ENCODE results near the gene TRAPPC12.
A peak's percentile ranks its signal among the peaks of the same experiment; 100 is the strongest.

Gene TRAPPC12

DNA sequence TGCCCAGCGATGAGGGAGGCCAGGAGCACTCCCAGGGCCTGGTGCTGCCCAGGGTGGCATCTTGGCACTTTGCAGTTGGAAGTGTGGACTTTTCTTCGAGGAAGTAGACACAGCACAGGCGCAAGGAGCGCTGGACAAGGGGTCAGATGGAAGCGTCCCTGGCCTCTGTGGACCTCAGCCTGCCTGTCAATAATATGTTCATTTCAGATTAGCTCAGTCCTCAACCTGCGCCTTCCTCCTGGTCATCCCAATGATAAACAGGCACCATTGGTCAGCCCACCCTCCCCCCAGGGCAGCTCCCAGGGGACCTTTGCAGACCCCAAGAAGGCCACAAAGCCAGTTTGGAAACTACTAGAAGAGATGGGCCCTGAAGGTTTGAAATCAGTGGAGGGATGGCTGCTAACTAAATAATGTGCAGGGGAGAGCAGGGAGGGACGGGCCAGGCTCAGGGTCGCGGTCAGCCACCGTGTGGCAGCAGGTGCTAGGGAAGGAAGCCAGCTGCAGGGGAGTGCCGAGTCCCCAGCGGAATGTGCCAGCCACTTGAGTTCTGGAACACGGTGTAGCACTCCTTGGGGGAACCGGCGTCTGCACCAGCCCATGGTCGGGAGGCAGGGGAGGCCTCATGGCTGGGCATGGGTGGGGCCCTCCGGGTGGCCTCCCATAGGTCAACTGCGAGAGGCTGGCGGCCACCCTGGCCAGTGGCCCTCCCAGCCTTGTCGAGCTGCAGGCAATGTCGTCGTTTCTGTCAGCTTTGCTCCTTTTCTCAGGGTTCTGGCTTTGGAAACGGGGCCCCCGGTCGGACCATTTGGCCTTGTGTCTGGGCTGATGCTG is 79.9 kb downstream of the TRAPPC12 start:
- H3K27me3 ChIP-seq (ENCODE audit: control insufficient read depth in 1 of 2, insufficient read depth in 2 of 2, low read length in 2 of 2), result no peaks in the 10 kb centered on the region
- H3K9ac ChIP-seq (ENCODE audit: low read depth in 1 of 2, low read length in 2 of 2), result no peak overlapping the region
- H3K4me1 ChIP-seq (ENCODE audit: control insufficient read depth in 1 of 2, insufficient read depth in 2 of 2, low read length in 2 of 2), result peaks cover 0 to 11% of the 10 kb centered on the region in 2 donors
- no peak overlapping the region for H3K4me3 ChIP-seq (ENCODE audit: low read depth in 1 of 2, low read length in 2 of 2)
- H3K27ac ChIP-seq (ENCODE audit: low read depth, low read length), result no peak overlapping the region
- H3K36me3 ChIP-seq (ENCODE audit: control insufficient read depth in 1 of 2, insufficient read depth in 2 of 2, low read length in 2 of 2), result peaks cover 12 to 57% of the 10 kb centered on the region in 2 donors
- no peaks in the 10 kb centered on the region for H3K9me3 ChIP-seq (ENCODE audit: control insufficient read depth in 1 of 2, low read length in 2 of 2)

GRCh38 chr2:3460156-3460555 is 80.7 kb downstream of the TRAPPC12 start:
- Histone ChIP-seq H3K9me3 (ENCODE audit: control insufficient read depth in 1 of 2, low read length in 2 of 2) (no peaks in the 10 kb centered on the region), H3K4me3 (ENCODE audit: low read depth in 1 of 2, low read length in 2 of 2) (no peak overlapping the region), H3K9ac (ENCODE audit: low read depth in 1 of 2, low read length in 2 of 2) (no peak overlapping the region), H3K4me1 (ENCODE audit: control insufficient read depth in 1 of 2, insufficient read depth in 2 of 2, low read length in 2 of 2) (peaks cover 0 to 11% of the 10 kb centered on the region in 2 donors), H3K36me3 (ENCODE audit: control insufficient read depth in 1 of 2, insufficient read depth in 2 of 2, low read length in 2 of 2) (peaks cover 19 to 59% of the 10 kb centered on the region in 2 donors), H3K27me3 (ENCODE audit: control insufficient read depth in 1 of 2, insufficient read depth in 2 of 2, low read length in 2 of 2) (no peaks in the 10 kb centered on the region), H3K27ac (ENCODE audit: low read depth, low read length) (no peak overlapping the region)

DNA sequence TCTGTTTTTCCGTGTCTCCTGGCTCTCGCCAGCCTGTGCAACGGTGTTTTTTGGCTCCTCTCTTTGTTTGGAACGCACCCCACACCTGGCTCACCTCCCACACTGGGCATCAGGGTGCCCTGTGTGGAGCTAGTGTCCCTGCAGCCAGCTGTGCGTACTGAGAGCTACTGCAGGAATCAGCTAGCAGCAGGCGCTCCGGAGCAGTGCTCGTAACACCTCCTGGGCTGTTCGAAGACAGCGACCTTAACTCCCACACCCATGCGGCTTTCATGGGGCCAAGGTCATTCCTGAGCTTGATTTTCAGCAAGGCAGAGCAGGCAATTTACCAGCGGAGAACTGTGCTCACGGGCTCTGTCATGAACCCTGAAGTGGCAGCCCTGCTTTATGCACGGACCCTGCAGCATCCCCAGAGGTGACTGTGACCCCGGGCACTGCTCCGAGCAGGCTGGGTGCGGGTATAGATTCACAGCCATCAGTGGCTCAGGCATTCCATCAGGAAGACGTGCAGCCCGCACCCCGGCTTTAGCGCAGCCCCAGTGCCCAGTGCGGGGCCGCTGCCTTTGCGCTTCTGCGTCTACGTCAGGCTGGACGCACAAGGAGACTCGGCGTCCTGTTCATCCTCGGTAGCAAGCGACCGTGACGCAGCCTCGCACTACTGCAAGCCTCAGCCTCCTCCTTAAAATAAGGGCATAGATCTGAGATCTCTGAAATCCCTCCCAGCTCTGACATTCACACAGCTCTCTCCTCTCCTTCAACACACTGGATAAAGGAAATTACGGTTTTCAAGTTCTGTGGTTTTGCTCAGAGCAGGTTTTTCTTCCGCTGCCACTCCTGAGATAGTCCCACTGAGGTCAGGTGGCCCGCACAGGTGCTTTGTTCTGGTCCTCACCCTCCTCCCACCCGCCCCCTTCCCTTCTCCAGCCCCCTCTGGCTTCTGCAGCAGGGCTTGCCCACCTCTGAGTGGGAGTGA is 81.6 kb downstream of the TRAPPC12 start:
- no peak overlapping the region for H3K4me3 ChIP-seq (ENCODE audit: low read depth in 1 of 2, low read length in 2 of 2)
- no peaks in the 10 kb centered on the region for H3K27me3 ChIP-seq (ENCODE audit: control insufficient read depth in 1 of 2, insufficient read depth in 2 of 2, low read length in 2 of 2)
- H3K36me3 ChIP-seq (ENCODE audit: control insufficient read depth in 1 of 2, insufficient read depth in 2 of 2, low read length in 2 of 2), result peaks cover 22 to 65% of the 10 kb centered on the region in 2 donors
- H3K9ac ChIP-seq (ENCODE audit: low read depth in 1 of 2, low read length in 2 of 2), result no peak overlapping the region
- peak overlapping the region; percentile 64 for H3K27ac ChIP-seq (ENCODE audit: low read depth, low read length)
- no peaks in the 10 kb centered on the region for H3K9me3 ChIP-seq (ENCODE audit: control insufficient read depth in 1 of 2, low read length in 2 of 2)
- H3K4me1 ChIP-seq (ENCODE audit: control insufficient read depth in 1 of 2, insufficient read depth in 2 of 2, low read length in 2 of 2), result peaks cover 0 to 11% of the 10 kb centered on the region in 2 donors

- Histone ChIP-seq H3K4me3 (ENCODE audit: low read depth in 1 of 2, low read length in 2 of 2) (no peak overlapping the region), H3K27ac (ENCODE audit: low read depth, low read length) (peak overlapping the region; percentile 64), H3K9ac (ENCODE audit: low read depth in 1 of 2, low read length in 2 of 2) (no peak overlapping the region), H3K4me1 (ENCODE audit: control insufficient read depth in 1 of 2, insufficient read depth in 2 of 2, low read length in 2 of 2) (peaks cover 0 to 11% of the 10 kb centered on the region in 2 donors), H3K36me3 (ENCODE audit: control insufficient read depth in 1 of 2, insufficient read depth in 2 of 2, low read length in 2 of 2) (peaks cover 31 to 65% of the 10 kb centered on the region in 2 donors), H3K9me3 (ENCODE audit: control insufficient read depth in 1 of 2, low read length in 2 of 2) (no peaks in the 10 kb centered on the region), H3K27me3 (ENCODE audit: control insufficient read depth in 1 of 2, insufficient read depth in 2 of 2, low read length in 2 of 2) (no peaks in the 10 kb centered on the region)
Measured at GRCh38 chr2:3461801-3462492, 82.5 kb downstream of the TRAPPC12 start.

- H3K27ac ChIP-seq (ENCODE audit: low read depth, low read length), result no peak overlapping the region
- no peaks in the 10 kb centered on the region for H3K9me3 ChIP-seq (ENCODE audit: control insufficient read depth in 1 of 2, low read length in 2 of 2)
- H3K36me3 ChIP-seq (ENCODE audit: control insufficient read depth in 1 of 2, insufficient read depth in 2 of 2, low read length in 2 of 2), result peaks cover 37 to 66% of the 10 kb centered on the region in 2 donors
Measured at GRCh38 chr2:3462493-3463104, 83.1 kb downstream of the TRAPPC12 start.

GRCh38 chr2:3463186-3463835 is 83.8 kb downstream of the TRAPPC12 start:
- Histone ChIP-seq H3K4me3 (ENCODE audit: low read depth in 1 of 2, low read length in 2 of 2) (no peak overlapping the region), H3K27me3 (ENCODE audit: control insufficient read depth in 1 of 2, insufficient read depth in 2 of 2, low read length in 2 of 2) (no peaks in the 10 kb centered on the region), H3K9me3 (ENCODE audit: control insufficient read depth in 1 of 2, low read length in 2 of 2) (no peaks in the 10 kb centered on the region), H3K4me1 (ENCODE audit: control insufficient read depth in 1 of 2, insufficient read depth in 2 of 2, low read length in 2 of 2) (peaks cover 0 to 11% of the 10 kb centered on the region in 2 donors), H3K36me3 (ENCODE audit: control insufficient read depth in 1 of 2, insufficient read depth in 2 of 2, low read length in 2 of 2) (peaks cover 42 to 66% of the 10 kb centered on the region in 2 donors), H3K27ac (ENCODE audit: low read depth, low read length) (no peak overlapping the region), H3K9ac (ENCODE audit: low read depth in 1 of 2, low read length in 2 of 2) (no peak overlapping the region)

More at GRCh38 chr2:3462493-3463104, 83.1 kb downstream of the TRAPPC12 start:
- Histone ChIP-seq H3K9ac (ENCODE audit: low read depth in 1 of 2, low read length in 2 of 2) (no peak overlapping the region), H3K4me3 (ENCODE audit: low read depth in 1 of 2, low read length in 2 of 2) (no peak overlapping the region), H3K27me3 (ENCODE audit: control insufficient read depth in 1 of 2, insufficient read depth in 2 of 2, low read length in 2 of 2) (no peaks in the 10 kb centered on the region), H3K4me1 (ENCODE audit: control insufficient read depth in 1 of 2, insufficient read depth in 2 of 2, low read length in 2 of 2) (peaks cover 0 to 11% of the 10 kb centered on the region in 2 donors)

GRCh38 chr2:3463944-3464343 is 84.5 kb downstream of the TRAPPC12 start:
- no peak overlapping the region for H3K9ac ChIP-seq (ENCODE audit: low read depth in 1 of 2, low read length in 2 of 2)
- peaks cover 0 to 11% of the 10 kb centered on the region in 2 donors for H3K4me1 ChIP-seq (ENCODE audit: control insufficient read depth in 1 of 2, insufficient read depth in 2 of 2, low read length in 2 of 2)
- no peak overlapping the region for H3K4me3 ChIP-seq (ENCODE audit: low read depth in 1 of 2, low read length in 2 of 2)
- no peak overlapping the region for H3K27ac ChIP-seq (ENCODE audit: low read depth, low read length)
- no peaks in the 10 kb centered on the region for H3K9me3 ChIP-seq (ENCODE audit: control insufficient read depth in 1 of 2, low read length in 2 of 2)
- H3K27me3 ChIP-seq (ENCODE audit: control insufficient read depth in 1 of 2, insufficient read depth in 2 of 2, low read length in 2 of 2), result no peaks in the 10 kb centered on the region
- H3K36me3 ChIP-seq (ENCODE audit: control insufficient read depth in 1 of 2, insufficient read depth in 2 of 2, low read length in 2 of 2), result peaks cover 48 to 67% of the 10 kb centered on the region in 2 donors

DNA sequence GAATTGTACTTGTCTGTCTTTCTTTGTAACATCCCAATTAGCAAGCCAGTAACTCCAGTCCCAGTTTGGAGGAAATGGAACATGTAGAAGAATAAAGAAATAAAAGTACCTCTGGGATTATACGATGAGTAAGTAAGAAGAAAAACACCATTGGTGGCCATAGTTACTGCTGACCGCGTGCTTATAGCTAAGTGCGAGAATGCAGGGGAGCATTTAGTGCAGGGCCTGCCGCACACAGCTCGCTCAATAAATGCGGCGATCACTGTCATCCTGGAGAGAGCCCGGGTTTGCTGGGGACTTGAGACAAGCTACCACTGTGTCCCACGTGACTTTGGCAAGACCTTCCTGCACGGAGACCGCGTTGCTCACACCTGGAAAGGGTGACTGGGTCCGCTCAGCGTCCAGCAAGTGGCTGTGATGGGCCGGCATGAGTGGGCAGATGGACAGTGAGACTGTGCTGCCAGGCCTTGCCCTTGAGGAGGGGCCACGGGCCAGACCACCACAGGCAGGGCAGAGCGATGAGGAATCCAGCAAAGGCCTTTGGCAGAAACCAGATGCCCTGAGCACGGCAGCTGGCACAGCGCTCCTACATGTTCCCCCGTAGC is 85.0 kb downstream of the TRAPPC12 start:
- Histone ChIP-seq H3K4me3 (ENCODE audit: low read depth in 1 of 2, low read length in 2 of 2) (no peak overlapping the region), H3K9ac (ENCODE audit: low read depth in 1 of 2, low read length in 2 of 2) (no peak overlapping the region), H3K36me3 (ENCODE audit: control insufficient read depth in 1 of 2, insufficient read depth in 2 of 2, low read length in 2 of 2) (peaks cover 51 to 67% of the 10 kb centered on the region in 2 donors), H3K27me3 (ENCODE audit: control insufficient read depth in 1 of 2, insufficient read depth in 2 of 2, low read length in 2 of 2) (no peaks in the 10 kb centered on the region), H3K9me3 (ENCODE audit: control insufficient read depth in 1 of 2, low read length in 2 of 2) (no peaks in the 10 kb centered on the region), H3K27ac (ENCODE audit: low read depth, low read length) (no peak overlapping the region), H3K4me1 (ENCODE audit: control insufficient read depth in 1 of 2, insufficient read depth in 2 of 2, low read length in 2 of 2) (peaks cover 0 to 11% of the 10 kb centered on the region in 2 donors)

GRCh38 chr2:3465328-3465727 is 85.8 kb downstream of the TRAPPC12 start:
- no peaks in the 10 kb centered on the region for H3K9me3 ChIP-seq (ENCODE audit: control insufficient read depth in 1 of 2, low read length in 2 of 2)
- H3K36me3 ChIP-seq (ENCODE audit: control insufficient read depth in 1 of 2, insufficient read depth in 2 of 2, low read length in 2 of 2), result peaks cover 51 to 75% of the 10 kb centered on the region in 2 donors
- H3K4me1 ChIP-seq (ENCODE audit: control insufficient read depth in 1 of 2, insufficient read depth in 2 of 2, low read length in 2 of 2), result peaks cover 0 to 11% of the 10 kb centered on the region in 2 donors
- H3K27ac ChIP-seq (ENCODE audit: low read depth, low read length), result no peak overlapping the region
- H3K9ac ChIP-seq (ENCODE audit: low read depth in 1 of 2, low read length in 2 of 2), result no peak overlapping the region
- H3K4me3 ChIP-seq (ENCODE audit: low read depth in 1 of 2, low read length in 2 of 2), result no peak overlapping the region
- H3K27me3 ChIP-seq (ENCODE audit: control insufficient read depth in 1 of 2, insufficient read depth in 2 of 2, low read length in 2 of 2), result no peaks in the 10 kb centered on the region
